NCI-H526 treated with DMSO at 0.1 percent for 48 hours (cell line): ENCODE data around the gene RAPGEF2.
"Not testable (repeated sequence)": the region's sequence is repeated elsewhere in the genome, so short reads cannot be mapped to it uniquely, and the experiment has no call there.

ENCODE experiments used
- DNase-seq: peaks from one replicate; lab custom pipeline; 2025; lab: John Stamatoyannopoulos, UW

RAPGEF2 gene

GRCh38 chr4:159161436-159161835 is 58.6 kb downstream of the RAPGEF2 start:
- not testable (repeated sequence) for DNase-seq

- no peak for DNase-seq
These were observed 59.7 kb downstream of the RAPGEF2 start for GRCh38 chr4:159162576-159162975.

- DNase-seq, result no peak
These were observed 60.6 kb downstream of the RAPGEF2 start for GRCh38 chr4:159163521-159163920.

GRCh38 chr4:159169404-159170302 is 66.8 kb downstream of the RAPGEF2 start:
- DNase-seq, result no peak

GRCh38 chr4:159171287-159171686 is 68.4 kb downstream of the RAPGEF2 start:
- DNase-seq, result no peak

GRCh38 chr4:159173886-159174285 is 71.0 kb downstream of the RAPGEF2 start:
- DNase-seq, result no peak

GRCh38 chr4:159174645-159175084 is 71.8 kb downstream of the RAPGEF2 start:
- no peak for DNase-seq

GRCh38 chr4:159175085-159175988 is 72.5 kb downstream of the RAPGEF2 start:
- DNase-seq, result peak; percentile 54

GRCh38 chr4:159175989-159176375 is 73.1 kb downstream of the RAPGEF2 start:
- no peak for DNase-seq

- no peak for DNase-seq
These were observed 74.6 kb downstream of the RAPGEF2 start for GRCh38 chr4:159177265-159178150.

- no peak for DNase-seq
These were observed 75.3 kb downstream of the RAPGEF2 start for GRCh38 chr4:159178151-159178546.

GRCh38 chr4:159178979-159179969 is 76.4 kb downstream of the RAPGEF2 start:
- DNase-seq, result no peak

GRCh38 chr4:159183885-159184605 is 81.2 kb downstream of the RAPGEF2 start:
- not testable (repeated sequence) for DNase-seq

- DNase-seq, result no peak
These were observed 82.7 kb downstream of the RAPGEF2 start for GRCh38 chr4:159185591-159186023.

GRCh38 chr4:159188646-159189045 is 85.8 kb downstream of the RAPGEF2 start:
- DNase-seq, result no peak

- DNase-seq, result no peak
These were observed 87.8 kb downstream of the RAPGEF2 start for GRCh38 chr4:159190651-159191050.

- no peak for DNase-seq
These were observed 89.1 kb downstream of the RAPGEF2 start for GRCh38 chr4:159191989-159192388.

- no peak for DNase-seq
These were observed 90.3 kb downstream of the RAPGEF2 start for GRCh38 chr4:159193046-159193620.

- DNase-seq, result no peak
These were observed 92.5 kb downstream of the RAPGEF2 start for GRCh38 chr4:159195361-159195769.
